ENCODE data around the gene KCNK13.

GRCh38 chr14:90061685-90062126 is at the start of gene KCNK13:
- TF ChIP-seq CTCF (IDR thresholded peaks at IDR 0.05; ENCODE audit: borderline replicate concordance, extremely low read depth, low read length, poor library complexity, severe bottlenecking), result no peak
- no peak for TF ChIP-seq EZH2 (IDR thresholded peaks at IDR 0.05; ENCODE audit: borderline replicate concordance, low read depth, low read length, severe bottlenecking)

Measured in DND-41 (cell line).